Activated T-cell treated with anti-CD3 and anti-CD28 coated beads for 48 hours (primary cell): ENCODE results near the gene PROSER3.
"Not testable (repeated sequence)": the region's sequence is repeated elsewhere in the genome, so short reads cannot be mapped to it uniquely, and the experiment has no call there.

ENCODE experiments used
- DNase-seq: peaks from one replicate; pipeline ENCODE4 v3.0.0-alpha.2; 2020; ENCODE audit warnings: low read depth

PROSER3 gene

DNA sequence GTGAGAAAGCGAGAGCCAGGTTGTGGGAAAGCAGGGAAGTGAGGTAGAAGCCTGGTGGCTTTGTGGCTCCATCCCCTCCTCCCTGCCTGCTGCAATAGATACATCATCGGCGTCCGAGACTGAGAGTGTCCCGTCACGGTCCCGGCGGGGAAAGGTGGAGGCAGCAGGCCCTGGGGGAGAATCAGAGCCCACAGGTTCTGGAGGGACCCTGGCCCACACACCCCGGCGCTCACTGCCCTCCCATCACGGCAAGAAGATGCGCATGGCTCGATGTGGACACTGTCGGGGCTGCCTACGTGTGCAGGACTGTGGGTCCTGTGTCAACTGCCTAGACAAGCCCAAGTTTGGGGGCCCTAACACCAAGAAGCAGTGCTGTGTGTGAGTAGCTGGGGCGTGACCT, 35.1 kb upstream of the PROSER3 start:
- DNase-seq, result no peak

DNA sequence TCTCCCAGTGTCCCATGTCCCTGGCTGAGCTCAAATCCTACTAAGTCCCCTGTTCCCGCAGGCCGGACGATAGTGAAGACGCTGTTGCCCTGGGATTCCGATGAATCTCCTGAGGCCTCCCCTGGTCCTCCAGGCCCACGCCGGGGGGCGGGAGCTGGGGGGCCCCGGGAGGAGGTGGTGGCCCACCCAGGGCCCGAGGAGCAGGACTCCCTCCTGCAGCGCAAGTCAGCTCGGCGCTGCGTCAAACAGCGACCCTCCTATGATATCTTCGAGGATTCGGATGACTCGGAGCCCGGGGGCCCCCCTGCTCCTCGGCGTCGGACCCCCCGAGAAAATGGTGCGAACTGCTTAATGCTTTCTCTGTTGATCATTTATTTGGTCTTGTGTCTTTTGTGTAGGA, 34.3 kb upstream of the PROSER3 start:
- DNase-seq, result no peak

DNA sequence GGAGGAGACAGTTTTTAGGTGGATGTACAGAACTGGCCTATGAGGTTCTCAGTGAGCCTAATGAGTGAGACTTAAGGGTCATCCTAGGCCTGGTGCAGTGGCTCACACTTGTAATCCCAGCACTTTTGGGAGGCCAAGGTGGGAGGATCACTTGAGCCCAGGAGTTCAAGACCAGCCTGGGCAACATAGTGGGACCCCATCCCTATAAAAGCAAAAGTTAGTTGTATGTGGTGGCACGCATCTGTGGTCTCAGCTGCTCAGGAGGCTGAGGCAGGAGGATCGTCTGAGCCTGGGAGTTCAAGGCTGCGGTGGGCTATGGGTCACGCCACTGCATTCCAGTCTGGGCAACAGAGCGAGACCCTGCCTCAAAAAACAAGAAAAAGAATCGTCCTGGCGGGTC, 33.8 kb upstream of the PROSER3 start:
- not testable (repeated sequence) for DNase-seq

DNA sequence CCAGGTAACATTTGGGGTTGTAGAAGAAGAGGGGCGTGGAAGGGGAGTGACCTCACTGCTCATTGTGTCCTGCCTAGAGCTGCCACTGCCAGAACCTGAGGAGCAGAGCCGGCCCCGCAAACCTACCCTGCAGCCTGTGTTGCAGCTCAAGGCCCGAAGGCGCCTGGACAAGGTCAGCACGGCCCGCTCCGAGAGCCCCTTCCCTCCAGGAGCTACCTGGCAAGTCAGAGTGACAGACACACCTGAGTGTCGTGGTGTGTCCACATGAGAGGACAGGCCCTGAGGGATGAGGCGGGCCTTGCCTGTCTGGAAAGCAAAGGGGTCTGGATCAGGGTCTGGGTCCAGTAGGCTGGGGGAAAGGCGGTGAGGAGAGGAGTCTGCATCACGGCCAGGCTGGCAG, 33.4 kb upstream of the PROSER3 start:
- DNase-seq, result no peak

DNA sequence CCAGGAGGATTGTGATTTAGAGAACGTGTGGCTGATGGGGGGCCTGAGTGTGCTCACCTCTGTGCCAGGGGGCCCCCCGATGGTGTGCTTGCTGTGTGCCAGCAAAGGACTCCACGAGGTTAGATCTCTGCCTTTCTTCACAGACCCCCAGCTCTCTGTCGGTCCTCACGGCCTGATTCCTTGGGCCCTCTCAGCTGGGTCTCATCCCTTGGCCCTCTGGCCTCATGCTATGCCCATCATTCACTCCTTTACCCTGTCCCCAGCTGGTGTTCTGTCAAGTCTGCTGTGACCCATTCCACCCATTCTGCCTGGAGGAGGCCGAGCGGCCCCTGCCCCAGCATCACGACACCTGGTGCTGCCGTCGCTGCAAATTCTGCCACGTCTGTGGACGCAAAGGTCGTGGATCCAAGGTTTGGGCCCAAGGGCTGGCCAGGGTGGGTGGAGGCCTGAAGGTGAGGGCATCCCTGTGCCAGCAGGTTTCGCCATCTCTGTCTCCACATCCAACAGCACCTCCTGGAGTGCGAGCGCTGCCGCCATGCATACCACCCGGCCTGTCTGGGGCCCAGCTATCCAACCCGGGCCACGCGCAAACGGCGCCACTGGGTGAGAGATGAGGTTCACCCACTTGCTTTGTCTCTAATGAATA, 32.6 kb upstream of the PROSER3 start:
- DNase-seq, result no peak

DNA sequence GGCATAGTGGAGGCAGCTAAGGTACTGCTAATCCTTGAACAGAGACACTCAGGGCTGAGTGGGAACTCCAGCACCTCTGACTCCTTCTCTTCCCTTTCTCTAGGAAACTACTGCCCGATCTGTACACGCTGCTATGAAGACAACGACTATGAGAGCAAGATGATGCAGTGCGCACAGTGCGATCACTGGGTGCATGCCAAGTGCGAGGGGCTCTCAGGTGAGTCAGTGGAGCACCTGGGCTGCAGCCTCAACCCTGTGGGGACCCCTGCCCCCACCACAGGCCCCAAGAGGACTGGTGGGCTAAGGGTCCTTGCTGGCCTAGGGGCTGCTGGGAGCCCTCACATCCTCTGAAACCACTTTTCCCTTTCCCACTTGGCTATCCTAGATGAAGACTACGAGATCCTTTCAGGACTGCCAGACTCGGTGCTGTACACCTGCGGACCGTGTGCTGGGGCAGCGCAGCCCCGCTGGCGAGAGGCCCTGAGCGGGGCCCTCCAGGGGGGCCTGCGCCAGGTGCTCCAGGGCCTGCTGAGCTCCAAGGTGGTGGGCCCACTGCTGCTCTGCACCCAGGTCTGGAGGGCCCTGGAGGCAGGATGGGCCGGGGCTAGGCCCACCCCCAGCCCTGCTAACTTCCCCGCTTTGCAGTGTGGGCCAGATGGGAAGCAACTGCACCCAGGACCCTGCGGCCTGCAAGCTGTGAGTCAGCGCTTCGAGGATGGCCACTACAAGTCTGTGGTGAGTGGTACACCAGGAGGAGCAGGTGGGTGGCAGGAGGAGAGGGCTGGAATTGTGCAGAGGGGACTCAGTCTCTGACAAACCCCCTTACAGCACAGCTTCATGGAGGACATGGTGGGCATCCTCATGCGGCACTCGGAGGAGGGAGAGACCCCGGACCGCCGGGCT, 30.7 kb upstream of the PROSER3 start:
- DNase-seq, result no peak

DNA sequence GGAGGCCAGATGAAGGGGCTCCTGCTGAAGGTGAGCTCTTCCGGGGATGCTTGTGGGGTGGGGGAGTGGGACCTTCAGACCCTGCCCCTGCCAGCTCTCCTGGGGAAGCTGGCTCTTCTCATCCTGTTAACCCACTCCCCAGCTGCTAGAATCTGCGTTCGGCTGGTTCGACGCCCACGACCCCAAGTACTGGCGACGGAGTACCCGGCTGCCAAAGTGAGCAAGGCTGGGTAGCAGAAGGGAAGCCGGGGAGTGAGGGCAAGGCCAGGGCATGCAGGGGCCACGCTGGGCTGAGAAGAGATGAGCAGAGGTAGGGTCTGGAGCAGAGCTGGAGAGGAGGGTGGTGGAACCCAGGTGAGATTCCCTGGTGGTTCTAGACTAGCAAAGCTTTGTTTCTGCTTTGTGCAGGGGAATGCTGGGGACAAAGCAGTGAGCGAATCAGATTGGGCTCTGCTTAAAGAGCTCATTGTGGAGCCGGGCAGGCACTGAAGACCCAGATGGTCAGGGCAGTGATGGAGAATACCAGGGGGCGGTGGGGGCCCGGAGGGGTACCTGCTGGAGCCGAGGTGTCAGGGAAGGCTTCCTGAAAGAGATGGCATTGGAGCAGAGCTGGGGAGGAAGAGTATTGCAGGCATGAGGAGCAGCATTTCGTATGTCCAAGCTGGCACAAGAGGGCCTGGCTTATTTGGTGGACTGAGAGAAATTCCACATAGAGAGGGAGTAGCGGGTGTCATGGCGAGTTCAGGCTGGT, 29.8 kb upstream of the PROSER3 start:
- DNase-seq, result no peak

DNA sequence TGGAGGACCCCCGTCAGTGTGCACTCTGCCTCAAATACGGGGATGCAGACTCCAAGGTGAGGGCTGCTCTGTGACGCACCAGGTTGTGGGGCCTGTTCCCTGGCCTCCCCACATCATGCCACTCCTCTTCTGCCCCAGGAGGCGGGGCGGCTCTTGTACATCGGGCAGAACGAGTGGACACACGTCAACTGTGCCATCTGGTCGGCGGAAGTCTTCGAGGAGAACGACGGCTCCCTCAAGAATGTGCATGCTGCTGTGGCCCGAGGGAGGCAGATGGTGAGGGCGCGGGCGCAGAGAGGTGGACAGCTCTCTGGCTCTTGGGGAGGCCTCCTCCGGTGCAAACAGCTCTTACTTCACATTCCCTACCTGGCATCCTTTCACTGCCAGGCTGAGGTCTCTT, 29.0 kb upstream of the PROSER3 start:
- DNase-seq, result no peak

DNA sequence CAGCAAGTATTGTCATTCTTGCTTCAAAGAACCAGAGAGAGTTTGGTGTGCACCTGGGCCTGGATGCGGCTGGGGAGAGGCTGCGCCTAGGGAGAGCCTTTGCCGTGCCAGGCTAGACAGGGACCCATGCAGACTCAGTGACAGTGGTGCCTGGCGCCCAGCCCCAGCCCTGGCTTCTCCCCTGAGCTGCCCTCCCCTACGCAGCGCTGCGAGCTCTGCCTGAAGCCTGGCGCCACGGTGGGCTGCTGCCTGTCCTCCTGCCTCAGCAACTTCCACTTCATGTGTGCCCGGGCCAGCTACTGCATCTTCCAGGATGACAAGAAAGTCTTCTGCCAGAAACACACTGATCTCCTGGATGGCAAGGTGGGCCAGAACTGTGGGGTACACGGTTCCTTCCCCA, 28.2 kb upstream of the PROSER3 start:
- no peak for DNase-seq

DNA sequence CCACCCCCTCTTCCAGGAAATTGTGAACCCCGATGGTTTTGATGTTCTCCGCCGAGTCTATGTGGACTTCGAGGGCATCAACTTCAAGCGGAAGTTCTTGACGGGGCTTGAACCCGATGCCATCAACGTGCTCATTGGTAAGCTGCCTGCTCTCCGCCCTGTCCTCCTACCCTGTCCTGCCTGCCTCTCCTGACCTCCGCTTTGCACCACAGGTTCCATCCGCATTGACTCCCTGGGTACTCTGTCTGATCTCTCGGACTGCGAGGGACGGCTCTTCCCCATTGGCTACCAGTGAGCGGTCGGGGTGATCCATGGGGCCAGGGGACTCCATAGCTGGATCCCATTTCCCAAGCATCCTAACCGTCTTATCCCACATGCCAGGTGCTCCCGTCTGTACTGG, 27.6 kb upstream of the PROSER3 start:
- no peak for DNase-seq

DNA sequence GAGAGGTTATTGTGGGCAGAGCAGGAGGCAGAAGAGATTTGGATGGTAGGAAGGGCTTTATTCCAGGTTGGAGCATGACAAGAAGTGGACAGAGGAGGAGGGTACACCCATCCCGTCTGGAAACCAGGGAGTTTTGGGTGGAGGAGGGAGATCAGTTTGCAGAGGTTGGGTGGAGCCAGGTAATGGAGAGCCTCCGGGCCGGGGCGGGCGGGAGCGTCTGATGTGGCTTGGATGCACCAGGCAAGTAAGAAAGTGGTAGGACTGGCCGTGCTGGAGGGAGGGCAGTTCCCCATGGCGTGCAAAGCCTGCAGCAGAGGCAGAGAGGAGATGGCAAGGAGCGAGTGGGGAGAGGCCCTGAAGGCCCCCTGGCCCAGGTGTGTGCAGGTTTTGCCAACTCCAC, 26.6 kb upstream of the PROSER3 start:
- DNase-seq, result no peak

DNA sequence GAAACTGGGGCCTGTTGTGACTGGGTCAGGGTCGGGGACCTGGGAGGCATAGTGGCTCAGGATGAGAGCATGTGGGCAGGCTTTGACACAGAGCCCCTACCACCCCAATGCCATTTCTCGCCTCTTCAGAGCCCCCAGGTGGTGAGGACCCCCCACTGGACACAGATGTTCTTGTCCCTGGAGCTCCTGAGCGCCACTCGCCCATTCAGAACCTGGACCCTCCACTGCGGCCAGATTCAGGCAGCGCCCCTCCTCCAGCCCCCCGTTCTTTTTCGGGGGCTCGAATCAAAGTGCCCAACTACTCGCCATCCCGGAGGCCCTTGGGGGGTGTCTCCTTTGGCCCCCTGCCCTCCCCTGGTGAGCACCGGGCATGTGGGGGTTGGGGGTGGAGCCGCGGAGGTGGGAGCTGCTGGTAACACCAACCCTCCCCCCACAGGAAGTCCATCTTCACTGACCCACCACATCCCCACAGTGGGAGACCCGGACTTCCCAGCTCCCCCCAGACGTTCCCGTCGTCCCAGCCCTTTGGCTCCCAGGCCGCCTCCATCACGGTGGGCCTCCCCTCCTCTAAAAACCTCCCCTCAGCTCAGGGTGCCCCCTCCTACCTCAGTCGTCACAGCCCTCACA, 26.1 kb upstream of the PROSER3 start:
- DNase-seq, result no peak

DNA sequence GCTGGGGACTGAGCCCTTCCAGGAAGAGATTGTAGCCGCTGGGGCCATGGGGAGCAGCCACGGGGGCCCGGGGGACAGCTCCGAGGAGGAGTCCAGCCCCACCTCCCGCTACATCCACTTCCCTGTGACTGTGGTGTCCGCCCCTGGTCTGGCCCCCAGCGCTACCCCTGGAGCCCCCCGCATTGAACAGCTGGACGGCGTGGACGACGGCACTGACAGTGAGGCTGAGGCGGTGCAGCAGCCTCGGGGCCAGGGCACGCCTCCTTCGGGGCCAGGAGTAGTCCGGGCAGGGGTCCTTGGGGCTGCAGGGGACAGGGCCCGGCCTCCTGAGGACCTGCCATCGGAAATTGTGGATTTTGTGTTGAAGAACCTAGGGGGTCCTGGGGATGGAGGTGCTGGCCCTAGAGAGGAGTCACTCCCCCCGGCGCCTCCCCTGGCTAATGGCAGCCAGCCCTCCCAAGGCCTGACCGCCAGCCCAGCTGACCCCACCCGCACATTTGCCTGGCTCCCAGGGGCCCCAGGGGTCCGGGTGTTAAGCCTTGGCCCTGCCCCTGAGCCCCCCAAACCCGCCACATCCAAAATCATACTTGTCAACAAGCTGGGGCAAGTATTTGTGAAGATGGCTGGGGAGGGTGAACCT, 25.3 kb upstream of the PROSER3 start:
- no peak for DNase-seq

DNA sequence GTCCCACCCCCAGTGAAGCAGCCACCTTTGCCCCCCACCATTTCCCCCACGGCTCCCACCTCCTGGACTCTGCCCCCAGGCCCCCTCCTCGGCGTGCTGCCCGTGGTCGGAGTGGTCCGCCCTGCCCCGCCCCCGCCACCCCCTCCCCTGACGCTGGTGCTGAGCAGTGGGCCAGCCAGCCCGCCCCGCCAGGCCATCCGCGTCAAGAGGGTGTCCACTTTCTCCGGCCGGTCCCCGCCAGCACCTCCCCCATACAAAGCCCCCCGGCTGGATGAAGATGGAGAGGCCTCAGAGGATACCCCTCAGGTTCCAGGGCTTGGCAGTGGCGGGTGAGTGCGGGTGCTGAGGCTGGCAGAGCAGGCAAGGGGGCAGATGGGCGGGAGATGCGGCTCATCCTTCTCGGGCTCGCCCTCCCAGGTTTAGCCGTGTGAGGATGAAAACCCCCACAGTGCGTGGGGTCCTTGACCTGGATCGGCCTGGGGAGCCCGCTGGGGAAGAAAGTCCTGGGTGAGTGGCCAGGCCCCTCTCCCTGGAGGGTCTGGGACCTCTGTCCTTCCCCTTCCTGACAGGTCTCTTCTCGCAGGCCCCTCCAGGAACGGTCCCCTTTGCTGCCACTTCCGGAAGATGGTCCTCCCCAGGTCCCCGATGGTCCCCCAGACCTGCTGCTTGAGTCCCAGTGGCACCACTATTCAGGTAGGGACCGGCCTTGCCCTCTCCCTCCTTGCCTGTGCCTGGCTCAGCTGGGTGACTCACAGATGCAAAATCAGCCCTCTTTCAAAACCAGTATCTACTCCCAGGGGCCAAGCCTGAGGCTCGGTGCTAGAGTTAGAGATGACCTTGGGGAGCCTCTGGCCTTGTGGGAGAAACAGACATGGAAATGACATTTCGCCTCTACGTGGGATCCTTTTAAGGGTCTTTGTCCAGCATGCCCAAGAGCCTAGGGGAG, 24.5 kb upstream of the PROSER3 start:
- DNase-seq, result no peak

DNA sequence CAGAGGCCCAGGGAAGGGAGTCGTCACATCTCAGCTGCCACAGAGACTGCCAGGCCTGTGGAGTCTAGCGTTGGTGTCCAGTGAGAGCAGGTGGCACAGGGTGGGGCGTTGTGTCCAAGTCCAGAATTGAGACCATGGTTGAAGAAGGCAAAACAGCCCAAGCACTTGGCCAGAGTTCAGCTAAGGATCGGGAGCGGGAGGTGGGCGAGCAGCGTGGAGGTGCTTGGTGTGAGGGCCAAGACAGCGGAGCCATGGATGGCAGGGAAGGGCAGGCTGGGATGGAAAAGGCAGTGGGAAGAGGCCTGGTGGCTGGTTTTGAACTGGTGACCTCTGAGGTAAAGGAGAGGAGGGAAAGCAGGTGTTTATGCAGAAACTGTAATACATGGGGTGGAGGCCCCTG, 23.7 kb upstream of the PROSER3 start:
- no peak for DNase-seq

DNA sequence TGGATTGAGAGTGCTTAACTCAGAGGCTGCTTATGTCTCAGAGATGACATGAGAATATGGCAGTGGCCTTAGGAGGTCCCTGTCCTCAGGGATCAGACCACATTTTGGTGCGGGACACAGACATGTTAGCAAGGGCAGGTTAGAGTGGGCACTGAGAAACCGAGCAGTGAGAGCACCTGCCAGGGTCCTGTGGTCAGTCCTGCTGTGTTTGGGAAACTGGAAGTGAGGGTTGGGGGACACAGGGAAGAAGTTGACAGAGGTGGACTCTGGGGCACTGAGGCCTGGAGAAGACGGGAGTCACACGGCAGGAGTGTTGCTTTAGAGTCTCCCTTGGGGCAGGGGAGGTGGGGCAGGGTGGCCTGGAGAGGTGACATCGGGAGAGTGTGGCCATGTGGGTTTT, 23.1 kb upstream of the PROSER3 start:
- DNase-seq, result no peak

DNA sequence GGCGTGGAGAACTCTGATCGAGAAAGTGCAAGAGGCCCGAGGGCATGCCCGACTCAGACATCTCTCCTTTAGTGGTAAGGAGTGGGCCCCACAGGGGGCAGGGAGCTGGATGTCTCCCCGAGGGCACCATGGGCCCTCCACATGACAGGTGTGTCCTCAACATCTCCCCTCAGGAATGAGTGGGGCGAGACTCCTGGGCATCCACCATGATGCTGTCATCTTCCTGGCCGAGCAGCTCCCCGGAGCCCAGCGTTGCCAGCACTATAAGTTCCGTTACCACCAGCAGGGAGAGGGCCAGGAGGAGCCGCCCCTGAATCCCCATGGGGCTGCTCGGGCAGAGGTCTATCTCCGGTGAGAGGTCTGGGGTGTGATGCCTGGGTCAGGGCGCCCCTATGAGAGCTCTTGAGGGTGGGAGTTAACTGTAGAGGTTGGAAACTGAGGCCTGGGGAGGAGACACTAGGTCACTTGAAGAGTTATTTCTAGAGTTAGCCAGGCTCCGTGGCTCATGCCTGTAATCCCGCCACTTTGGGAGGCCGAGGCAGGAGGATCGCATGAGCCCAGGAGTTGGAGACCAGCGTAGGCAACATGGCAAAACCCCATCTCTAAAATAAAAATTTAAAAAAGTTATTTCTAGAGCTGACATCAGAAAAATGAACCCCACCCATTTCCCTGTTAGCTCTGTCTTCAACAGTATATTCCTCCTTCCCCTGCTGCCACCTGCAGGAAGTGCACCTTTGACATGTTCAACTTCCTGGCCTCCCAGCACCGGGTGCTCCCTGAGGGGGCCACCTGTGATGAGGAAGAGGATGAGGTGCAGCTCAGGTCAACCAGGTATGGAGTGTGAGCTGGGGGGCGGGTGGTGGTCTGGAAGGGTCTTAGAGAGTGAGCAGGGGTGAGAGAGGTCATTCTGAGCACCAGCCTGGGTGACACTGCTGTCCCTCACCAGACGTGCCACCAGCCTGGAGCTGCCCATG, 20.8 kb upstream of the PROSER3 start:
- DNase-seq, result no peak

DNA sequence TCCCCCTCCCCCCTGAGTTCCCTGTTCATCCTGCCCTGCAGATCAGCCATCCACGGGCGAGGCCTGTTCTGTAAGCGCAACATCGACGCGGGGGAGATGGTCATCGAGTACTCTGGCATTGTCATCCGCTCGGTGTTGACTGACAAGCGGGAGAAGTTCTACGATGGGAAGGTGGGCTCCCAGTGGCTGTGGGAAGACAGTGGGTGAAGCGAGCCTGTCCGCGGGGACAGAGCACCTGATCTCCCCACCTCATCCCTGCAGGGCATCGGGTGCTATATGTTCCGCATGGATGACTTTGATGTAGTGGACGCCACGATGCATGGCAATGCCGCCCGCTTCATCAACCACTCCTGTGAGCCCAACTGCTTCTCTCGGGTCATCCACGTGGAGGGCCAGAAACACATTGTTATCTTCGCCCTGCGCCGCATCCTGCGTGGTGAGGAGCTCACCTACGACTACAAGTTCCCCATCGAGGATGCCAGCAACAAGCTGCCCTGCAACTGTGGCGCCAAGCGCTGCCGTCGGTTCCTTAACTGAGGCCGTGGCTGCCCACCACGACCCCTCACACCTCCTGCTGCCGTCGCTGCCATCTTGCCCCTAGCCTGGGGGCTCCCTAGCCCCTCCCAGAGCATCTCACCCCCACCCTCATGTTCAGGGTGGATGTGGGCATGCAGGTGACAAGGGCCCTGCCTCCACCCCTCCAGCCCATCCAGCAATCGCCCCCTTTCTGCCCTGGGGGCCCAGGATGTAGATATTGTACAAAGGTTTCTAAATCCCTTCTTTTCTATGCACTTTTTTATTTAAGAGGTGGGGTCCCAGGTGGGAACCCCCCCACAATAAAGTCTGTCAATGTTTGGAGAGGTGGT, 19.7 kb upstream of the PROSER3 start:
- no peak for DNase-seq

DNA sequence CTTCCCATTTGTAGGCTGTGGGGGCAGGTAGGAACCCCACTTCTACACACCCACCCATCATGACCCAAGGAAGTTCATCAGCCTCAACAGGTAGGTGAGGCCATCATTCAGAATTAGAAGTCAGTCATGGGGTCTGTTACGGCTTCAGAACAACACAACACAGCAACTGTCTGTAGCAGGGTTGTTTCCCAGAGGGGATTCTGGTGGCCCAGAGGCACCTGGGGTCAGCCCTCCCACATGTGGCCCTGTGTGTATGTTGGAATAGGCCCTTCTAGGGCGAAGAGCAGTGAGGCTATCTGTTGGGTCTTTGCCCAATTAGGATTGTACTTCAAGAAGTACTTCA, 19.1 kb upstream of the PROSER3 start:
- no peak for DNase-seq
